HG03469 (cell line): ENCODE data around the gene CCDC57.
A peak's percentile ranks its signal among the peaks of the same experiment; 100 is the strongest.

Experiments used
- ATAC-seq: cut with Tn5 transposase; IDR thresholded peaks from one replicate; pipeline ENCODE4 v1.9.1; 2021; ENCODE audit warnings: mild to moderate bottlenecking, moderate library complexity, moderate number of reproducible peaks; ENCODE audit not compliant: unreplicated experiment

Gene CCDC57

DNA sequence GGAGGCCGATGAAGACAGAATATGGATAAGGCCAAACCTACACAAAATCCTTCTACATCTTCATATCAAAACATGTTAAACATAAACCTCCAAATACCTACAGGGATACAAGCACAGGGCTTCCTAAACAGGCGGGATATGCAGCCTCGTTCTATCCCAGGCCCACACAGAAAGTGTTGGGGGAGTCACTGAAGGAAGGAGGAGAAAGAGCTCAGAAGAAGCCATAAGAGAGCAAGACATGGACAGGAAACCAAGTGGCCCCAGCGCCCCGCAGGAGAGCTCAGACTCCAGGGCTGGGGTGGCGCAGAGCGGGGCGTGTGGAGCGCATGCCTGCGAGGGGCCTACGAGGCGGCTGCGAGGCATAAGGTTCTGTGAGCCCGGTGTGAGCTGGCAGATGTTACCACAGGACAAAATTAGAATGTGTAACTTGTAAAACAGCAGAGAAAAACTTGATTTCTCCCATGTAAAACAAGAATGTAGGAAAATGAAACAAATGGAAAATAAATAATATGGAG lies 103.6 kb downstream of the CCDC57 start:
- no peak for ATAC-seq

DNA sequence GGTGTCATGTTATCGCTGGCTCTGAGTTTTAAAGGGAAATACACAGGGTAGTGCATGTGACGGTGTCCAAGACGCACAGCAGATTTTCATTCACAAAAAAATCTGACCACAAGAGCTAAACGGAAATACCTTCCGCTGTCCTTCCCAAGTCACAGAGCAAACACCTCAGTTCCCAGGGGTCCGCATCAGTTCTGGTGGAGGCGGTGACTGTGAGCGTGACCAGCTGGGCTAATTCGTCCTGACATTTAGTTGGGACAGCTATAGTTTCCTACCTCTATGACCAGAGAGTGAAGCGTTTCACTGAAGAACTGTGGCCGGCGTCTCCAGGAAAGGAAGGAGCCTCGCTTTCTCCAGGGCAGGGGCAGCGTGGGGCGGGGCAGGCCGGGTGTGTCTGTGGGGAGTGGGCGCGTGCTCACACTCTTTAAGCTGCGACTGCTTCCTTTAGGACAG lies 104.1 kb downstream of the CCDC57 start:
- no peak for ATAC-seq

DNA sequence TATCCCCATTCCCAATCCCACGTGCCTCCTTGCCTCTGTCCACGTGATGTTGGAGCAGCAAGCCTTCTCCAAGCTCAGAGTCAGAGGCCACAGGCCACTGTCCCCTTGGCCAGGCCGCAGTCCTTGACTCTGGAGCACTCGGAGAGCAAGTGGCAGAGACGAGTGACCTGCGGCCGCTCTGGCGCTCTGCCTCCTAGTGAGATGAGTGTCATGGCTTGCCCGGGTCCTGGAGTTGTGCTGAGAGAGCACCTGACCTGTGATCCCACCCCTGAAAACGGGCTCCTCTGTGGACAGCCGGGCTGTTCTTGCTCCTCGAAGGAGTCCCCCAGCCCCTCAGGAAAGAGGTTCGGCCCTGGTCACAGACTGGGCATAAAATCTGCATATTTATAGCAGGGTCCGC lies 104.6 kb downstream of the CCDC57 start:
- no peak for ATAC-seq

DNA sequence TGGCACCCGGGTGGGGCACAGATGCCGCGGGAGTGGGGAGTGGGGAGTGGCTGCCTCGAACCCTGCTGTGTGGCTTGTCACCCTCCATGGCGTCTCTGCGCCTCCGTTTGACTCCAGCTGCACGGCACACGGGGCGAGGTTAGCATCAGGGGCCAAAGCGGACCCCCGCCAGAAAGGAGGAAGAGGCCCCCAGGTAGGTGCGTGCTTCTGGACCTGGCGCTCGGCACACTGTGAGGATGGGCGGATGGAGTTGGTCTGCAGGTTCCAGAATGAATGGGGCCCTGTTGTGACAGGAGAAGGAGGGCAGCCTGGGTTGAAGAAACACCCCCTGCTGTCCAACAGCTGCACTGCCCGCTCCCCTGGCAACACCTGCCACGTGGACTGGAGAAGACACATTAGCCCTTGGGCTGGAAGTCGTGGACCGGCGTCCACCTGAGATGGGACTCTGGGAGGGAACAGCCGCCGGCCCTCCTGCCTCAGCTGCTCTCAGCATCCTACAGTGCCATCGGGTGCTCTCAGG lies 105.2 kb downstream of the CCDC57 start:
- ATAC-seq, result no peak

DNA sequence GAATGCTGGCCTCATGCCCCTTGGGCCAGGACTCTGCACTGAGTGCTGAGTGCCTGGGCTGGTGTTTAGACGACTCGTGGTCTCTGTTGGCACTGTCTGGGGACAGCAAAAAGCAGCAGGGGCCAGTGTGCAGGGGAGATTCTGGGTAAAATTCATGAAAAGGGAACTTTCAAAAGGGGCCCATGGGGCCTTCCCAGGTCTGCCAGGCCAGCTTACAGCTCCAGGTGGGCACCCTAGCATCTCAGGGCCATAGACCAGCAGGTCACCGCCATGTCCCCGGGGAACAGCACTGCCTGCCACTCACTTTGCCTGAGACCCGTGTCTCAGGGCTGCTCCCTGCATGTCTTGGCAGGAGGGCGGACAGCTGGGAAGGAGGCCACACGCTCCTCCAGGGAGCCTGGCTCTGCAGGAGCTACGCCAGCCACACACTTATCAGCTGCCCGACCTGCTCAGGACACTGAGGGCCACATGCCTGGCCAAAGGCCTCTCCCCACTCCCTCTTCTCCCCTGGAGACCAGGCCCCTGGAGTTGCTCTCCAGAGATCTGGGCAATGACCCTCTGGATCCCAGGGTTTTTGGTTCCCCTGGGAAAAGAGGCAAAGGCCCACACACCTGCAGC lies 105.8 kb downstream of the CCDC57 start:
- no peak for ATAC-seq

DNA sequence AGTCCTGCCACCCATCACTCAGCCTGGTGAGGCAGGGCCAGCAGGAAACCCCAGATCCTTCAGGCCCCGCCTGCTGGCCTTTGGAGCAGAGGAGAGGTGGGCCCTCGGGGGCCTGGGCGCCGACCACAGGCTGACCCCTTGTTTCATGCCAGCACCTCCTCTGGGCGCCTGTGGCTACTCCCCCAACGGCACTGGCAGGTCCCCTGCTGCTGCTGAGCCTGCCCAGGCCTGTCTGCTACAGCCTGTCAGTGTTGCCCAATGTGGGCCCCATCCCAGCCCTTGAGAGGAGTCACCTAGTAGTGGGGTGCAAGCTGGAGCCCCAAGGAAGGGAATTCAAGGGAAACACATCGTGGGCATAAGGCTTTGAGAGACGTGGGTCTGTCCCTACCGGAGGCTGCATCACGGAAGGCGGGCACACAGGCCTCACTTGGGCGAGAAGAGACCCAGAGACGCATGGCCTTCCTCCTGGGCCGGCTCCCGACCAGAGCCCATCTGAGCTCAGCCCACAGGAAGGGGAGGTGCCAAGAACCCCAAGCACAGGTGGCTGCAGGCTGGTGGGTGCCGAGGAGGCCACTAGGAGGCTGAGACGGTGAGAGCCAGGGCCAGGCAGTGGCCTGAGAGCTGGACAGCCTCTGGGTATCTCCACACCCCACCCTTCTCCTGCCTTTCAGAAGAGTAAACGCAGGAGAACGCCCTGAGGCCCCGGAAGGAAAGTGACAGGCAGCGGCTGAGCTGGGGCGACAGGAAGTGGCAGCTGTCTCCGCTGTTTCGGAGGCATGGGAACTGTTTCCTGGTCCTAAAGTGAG lies 106.6 kb downstream of the CCDC57 start:
- ATAC-seq, result no peak

DNA sequence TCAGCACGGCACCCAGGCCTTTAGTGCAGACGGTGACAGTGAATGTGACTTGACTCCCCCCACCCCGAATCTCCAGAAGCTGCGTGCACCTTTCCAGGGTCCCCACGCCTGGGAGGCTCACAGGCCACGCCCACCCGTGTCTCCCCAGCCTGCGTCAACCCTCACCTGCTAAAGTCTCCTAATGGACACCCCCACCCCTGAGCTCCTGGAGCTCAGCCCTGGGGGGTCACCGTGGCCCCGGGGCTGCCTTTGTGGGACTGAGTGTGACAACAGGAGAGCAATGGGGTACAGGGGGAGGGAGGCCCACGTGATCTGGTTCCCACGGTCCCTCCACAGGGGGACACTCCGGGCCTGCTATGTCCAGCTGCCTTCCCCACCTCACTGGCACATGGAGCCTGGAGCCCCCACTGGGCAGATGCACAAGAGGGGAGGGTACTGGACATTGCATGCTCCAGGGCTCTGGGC lies 107.2 kb downstream of the CCDC57 start:
- ATAC-seq, result no peak

DNA sequence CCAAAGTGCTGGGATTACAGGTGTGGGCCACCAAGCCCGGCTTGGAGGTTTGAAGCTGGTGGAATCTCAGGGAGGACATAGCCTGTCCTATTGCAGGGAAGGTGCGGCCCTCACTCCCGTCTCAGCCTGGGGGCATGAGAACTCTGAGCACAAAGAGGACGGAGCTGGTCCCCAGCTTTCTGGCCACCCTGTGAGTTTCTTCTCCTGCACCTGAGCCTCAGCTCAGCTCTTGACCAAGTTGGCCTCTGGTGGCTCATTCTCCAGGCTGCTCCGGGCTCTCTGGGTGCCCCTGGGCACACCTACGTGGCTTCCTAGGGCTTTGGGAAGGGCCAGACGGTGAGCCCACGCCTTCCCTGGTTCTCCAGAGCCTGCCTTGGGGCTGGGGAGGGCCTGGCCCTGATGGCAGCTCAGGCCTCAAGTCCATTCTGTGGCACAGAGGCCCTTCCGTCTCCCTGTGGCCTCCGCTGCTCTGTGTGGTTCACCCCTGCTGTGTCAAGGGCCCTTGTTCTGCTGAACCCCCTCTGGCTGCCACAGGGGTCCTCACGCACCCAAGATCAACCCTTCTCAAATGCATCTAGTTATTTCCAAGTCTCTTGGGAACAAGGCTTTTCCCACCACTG lies 107.7 kb downstream of the CCDC57 start:
- ATAC-seq, result no peak

DNA sequence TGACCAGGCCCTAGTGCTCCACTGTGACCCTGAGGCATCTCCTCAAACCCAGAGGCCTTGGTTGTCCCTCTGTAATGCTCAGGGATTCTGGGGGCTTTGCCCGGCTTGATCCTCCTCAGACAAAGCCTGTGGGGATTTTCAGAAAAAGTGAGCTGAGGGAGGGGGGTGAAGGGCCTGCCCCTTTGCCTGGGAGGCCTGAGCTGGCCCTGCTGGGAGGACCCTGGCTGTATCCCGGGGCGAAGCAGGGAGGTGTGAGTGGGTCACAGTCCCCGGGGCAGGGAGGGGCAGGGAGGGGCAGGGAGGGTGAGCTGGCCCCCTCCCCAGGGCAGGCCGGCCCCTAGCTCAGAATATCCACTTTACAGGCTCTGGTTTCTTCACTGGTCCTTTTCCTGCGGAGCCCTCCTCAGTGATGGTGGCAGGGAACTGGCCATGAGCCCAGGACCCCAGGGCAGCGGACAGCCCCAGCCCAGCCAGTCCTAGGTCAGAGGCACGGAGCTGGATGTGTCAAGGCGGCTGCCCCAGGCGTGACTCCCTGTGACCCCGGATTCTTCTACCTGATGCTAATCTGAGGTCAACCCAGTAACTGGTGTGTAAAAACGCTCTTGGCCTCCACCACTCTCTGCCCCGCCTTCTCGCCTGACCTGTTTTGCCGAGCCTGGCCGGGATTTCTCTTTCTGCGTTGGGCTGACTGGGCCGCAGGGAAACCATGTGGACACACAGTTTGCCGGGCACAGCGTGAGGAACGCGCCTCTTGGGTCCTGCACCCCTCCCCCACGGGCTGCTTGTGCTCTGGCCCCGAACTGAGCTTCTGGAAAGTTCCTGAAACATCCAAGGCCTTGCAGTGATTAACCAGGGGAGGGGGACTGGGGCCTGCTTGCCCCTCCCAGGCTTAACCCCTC lies 108.8 kb downstream of the CCDC57 start:
- no peak for ATAC-seq

DNA sequence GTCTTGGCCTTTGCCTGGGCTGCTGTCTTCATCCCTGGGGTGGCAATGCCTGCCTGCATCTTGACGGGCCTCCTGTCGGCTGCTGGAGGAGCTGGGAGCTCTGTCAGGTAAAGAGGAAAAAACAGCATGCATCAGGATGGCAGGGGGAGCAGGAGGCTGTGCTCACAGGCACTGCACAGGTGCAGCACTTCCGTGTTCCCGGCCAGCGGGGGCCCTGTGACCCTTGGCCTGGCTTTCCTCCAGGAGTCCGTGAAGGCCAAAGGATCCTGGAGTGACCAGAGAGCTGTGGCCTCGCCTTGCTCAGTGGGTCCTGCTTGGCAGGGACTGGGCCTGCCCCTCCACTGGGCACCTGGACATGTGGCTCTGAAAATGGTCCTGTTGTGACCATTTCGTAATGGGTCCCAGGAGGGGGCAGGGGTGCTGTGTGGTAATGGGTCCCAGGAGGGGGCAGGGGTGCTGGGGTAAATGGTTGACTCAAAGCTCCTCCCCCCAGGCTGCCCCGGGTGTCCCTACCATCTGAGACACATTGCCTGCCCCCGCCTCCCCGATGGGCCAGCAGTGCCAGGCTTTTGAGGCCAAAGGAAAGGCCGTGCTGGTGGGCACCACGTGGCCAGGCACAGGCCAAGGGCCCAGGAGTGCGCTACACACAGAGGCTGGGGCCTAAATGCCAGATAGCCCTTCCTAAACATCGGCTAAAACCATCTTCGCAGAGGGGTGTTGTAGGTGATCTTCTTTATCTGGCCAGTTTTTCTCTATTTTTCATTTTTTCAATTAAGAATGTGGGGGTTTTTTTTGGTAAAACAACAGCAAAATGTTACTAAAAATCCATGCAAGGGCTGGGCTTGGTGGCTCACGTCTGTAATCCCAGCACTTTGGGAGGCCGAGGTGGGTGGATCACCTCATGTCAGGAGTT lies 110.6 kb downstream of the CCDC57 start:
- ATAC-seq, result no peak

DNA sequence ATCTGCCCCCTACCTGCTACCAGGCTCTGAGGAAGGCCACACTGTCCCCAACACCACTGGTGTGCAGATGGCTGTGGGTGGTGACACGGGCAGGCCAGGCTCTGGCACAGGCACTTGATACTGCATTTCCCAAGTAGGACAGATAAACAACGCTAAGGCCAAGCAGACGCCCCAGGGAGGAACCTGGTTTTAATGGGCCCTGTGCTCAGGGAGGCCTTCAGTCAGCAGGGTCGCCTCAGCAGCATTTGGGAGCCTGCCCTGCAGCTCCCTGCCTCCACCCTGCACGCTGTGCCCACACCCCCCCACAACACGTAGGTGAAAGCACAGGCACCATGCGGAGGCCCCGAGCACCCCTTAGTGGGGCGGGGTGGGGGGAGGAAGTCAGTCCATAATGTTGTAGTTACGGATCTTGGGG lies 111.3 kb downstream of the CCDC57 start:
- no peak for ATAC-seq

DNA sequence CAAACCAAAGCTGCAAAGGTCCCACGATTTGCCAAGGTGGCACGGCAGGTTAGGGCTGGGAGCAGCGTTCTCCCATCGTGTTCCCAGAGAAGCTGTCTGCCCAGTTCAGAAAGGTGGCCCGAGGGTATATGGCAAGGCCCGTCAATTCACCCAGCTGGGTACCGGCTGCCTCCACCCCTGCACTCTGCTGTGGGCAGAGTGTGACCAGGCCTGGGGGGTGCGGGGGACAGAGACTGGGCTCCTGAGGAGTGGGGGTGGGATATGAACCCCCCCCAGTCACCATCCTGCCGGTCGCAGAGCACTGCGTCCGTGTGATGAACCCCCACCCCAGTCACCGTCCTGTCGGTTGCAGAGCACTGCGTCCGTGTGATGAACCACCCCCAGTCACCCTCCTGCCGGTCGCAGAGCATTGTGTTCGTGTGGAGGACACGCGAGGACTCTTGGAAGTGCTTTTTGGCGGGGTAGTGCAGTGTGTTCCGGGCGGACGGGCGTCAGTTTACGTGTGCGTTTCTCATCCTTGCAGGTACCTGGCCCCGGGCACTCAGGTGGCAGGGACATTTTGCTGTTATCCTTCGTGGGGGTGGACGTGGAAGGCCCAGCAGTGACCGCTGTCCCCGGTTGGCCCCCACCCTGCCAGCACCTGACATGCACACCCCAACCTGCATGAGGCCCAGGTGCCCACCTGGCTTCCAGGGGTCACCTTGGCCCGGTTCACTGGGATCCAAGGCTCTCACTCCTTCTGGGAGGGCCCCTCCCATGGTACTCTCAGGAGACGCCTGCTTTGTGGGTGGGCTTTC lies 111.9 kb downstream of the CCDC57 start:
- ATAC-seq, result no peak

DNA sequence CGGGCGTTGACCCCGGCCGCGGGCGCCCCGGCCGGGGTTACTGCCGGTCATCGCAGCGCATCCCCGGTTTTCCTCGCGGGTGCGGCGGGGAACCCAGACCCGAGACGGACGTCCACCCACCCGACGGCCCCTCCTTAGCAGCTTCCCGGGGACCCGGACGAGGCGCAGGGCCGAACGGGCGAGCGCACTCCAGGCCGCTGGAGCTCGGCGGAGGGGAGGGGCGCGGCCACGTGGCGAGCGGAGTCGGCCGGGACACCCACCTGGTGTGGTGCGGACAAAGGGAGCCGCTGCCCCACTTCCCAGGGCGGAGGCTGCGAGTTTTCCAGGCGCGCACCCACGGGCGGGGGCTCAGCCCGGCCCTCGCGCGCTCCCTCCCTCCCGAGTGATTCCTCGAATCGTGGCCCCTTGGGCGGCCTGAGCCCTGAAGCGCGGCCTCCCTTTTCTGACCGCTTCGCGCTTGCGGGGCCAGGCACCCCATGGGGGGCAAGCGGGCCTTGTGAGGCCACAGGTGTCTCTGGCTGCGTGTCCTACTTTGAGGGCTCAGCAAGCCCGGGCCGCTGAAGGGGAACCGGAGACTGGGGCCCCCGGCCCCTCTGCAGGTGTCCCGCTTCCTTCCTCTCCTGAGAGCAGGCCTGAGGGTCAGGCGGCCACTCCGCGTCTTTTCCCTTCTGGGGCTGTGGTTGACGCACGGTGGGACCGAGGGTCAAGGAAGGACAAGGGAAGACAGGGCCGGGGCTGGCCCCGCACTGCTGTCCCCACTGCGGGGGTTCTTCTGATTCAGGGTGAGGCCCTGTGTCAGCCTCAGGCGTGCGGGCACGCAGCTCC lies 113.5 kb downstream of the CCDC57 start:
- peak; percentile 4 for ATAC-seq

DNA sequence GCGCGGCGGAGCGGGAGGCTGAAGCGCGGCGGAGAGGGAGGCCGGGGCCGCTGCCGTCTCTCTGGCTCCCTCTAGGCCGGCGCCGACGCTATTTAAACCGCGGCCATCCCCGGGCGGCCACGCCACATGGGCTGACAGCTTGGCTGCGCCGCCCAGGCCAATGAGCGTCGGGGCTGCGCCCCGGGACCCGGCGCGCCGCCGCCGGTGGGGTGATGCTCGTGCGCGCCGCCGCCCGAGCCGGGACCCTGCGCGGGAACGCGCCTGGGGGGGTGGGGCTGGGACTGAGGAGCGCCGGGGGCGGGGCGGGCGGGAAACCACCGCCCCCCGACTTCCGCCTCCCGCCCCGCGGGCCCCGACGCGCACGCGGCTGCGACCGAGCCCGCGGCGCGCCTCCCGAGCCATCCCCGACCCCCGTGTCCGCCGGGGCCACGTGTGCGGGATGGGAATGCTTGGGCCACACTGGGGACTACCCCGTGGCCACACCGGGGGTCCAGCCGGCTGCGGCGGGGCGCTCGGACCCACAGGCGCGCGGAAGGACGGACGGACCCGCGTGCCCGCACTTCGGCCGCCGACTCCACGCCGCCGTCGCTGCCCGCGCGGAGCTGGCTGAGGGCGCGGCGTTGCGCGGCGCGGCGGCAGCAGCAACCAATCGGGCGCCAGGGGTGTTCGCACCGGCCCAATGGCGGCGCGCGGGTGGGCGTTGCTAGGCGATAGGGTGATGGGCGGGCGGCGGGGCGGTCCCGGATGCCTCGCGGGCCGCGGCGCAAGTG lies 114.3 kb downstream of the CCDC57 start, which contains the start of gene FASN:
Gene FASN (minus strand): TSS at position 68 of the 770 bp plus-strand sequence. CDS start 1,791 bp downstream, outside the sequence.
- ATAC-seq, result peak; percentile 38

DNA sequence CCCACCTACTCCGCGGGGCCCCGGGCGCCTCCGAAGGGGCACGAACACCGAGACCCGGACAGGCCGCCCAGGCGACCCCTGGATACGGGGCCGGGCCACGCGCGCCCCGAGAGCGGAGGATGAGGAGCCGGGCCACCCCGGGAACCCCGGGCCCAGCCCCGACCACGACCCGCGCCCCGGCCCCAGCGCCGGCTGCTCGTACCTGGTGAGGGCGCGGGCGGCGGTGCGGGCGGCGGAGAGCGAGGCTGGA lies 114.8 kb downstream of the CCDC57 start:
- ATAC-seq, result no peak

DNA sequence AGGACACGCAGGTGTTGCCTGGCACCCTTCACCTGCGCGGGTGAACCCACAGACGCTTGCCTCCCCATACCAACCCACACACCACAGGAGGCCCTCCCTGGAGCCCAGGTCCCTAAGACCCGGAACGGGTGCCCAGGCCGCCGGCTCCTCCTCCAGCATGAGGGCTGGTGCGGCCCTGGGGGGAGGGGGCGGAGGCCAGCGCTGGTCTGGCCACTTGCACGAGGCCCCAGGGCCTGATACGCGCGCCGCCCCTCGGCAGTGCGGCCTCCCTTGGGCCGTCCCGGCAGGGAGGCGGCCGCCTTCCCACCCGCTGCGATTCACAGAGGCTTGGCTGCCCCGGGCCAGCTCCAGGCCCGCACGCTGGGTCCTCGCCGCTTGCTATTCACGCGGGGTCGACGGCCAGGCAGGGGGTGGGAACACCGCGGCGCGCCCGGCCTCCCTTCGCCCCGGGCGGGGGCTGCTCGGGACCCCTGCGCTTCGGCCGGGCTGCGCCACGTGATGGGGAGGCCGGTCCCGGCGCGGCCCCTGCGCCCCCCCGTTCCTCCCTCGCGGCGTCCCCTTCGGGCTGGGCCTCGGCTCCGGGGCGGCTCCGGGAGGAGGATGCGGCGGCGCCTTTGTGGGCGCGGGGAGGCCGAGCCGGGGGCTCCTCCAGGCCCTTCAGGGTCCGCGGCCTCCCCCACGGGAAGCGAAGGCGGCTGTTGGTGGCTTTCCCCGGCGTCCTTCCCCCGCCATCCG lies 115.3 kb downstream of the CCDC57 start:
- no peak for ATAC-seq
